NCI-H345 treated with DMSO at 0.1 percent for 48 hours (cell line): ENCODE data around the gene PTPRCAP.

ENCODE experiments used
- DNase-seq: peaks from one replicate; lab custom pipeline; 2025; ENCODE audit not compliant: unreplicated experiment; lab: John Stamatoyannopoulos, UW

PTPRCAP gene

DNA sequence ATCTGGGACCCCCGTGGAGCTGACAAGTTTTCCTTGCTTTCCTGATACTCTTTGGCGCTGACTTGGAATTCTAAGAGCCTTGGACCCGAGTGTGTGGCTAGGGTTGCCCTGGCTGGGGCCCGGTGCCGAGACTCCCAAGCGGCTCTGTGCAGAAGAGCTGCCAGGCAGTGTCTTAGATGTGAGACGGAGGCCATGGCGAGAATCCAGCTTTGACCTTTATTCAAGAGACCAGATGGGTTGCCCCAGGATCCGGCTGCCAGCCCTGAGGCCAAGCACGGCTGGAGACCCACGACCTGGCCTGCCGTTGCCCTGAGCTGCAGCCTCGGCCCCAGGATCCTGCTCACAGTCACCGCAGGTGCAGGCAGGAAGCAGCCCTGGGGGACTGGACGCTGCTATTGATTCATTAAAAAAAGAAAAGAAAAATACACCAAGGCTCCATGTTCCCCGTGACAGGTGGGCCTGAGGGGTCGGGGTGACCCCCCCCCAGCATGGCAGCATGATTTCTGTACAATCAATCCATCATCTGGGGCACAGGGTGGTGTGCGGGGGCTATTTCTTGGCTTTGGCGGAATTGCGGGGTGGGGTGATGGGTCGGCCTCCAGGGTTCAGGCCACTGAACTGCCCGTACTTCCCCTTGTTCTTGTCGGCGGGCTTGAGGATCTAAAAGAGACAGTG, 39.4 kb downstream of the PTPRCAP start:
- no peak for DNase-seq

DNA sequence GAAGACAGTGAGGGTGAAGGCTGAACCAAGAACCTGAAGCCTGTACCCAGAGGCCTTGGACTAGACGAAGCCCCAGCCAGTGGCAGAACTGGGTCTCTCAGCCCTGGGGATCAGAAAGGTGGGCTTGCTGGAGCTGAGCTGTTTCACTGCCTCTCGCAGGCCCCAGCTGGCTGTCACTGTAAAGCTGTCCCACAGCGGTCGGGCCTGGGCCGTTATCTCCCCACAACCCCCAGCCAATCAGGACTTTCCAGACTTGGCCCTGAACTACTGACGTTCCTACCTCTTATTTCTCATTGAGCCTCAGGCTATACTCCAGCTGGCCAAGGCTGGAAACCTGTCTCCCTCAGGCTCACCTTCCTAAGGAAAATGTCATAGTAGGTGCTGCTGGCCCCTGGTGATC, 39.9 kb downstream of the PTPRCAP start:
- no peak for DNase-seq

DNA sequence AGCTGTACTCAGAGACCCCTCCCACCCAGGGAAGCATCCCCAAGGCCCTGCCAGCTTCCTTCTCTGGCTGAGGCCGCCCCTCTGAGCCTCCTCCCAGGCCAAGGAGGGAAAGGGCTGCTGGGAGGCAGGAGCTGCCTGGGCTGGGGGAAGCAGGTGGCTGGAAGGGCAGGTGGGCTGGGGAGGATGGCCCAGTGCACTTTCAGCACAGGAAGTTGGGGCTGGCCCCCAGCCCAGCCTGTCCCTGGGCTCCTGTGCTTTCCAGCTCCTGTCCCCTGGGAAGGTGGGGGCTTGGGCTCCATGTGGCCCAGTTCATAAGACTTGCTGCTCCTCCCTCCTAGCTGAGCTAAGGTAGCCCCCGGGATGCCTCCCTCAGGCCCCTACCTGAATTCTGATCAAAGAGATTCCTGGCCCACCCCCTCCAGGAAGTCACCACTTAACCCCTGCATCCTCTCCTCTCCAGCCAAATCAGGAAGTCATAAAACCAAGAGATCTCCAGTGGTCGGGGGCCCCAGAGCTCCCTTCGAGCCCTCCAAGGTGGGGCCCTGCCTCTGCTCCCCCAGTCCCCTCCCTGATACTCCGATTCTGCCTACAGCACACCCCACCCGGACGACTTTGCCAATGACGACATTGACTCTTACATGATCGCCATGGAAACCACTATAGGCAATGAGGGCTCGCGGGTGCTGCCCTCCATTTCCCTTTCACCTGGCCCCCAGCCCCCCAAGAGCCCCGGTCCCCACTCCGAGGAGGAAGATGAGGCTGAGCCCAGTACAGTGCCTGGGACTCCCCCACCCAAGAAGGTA, 40.7 kb downstream of the PTPRCAP start:
- DNase-seq: no peak

DNA sequence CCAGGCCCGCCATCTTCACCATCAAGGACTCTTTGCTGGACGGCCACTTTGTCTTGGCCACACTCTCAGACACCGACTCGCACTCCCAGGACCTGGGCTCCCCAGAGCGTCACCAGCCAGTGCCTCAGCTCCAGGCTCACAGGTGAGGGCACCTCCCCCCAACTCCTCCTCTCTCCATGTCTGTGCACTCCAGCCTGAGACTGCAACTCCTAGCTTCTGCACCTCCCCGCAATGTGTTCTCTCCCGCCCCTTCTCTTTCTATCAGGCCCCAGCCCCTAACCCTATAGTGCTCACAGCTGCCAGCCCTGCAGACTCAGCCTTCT, 41.3 kb downstream of the PTPRCAP start:
- no peak for DNase-seq

DNA sequence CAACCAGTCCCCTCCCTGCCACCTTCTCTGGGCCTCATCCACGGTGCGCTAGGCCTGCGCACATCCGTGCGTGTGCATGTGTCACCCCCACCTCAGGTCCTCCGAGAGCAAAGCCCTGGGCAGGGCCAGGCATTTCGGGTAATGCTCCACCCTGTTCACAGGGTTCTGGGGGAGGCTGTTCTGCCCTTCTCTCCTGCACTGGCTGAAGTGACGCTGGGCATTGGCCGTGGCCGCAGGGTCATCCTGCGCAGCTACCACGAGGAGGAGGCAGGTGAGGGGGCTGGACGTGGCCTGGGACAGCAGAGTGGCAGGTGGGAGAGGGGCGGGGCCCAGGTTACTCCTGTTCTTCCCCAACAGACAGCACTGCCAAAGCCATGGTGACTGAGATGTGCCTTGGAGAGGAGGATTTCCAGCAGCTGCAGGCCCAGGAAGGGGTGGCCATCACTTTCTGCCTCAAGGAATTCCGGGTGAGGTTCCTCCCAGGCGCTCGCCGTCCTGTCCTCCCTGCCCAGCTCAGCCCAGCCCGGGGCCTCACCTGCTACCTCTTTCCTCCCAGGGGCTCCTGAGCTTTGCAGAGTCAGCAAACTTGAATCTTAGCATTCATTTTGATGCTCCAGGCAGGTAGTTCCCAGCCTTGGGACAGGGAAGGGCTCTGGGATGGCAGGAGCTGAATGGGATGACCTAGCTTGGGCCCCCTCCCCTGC, 41.8 kb downstream of the PTPRCAP start:
- no peak for DNase-seq

DNA sequence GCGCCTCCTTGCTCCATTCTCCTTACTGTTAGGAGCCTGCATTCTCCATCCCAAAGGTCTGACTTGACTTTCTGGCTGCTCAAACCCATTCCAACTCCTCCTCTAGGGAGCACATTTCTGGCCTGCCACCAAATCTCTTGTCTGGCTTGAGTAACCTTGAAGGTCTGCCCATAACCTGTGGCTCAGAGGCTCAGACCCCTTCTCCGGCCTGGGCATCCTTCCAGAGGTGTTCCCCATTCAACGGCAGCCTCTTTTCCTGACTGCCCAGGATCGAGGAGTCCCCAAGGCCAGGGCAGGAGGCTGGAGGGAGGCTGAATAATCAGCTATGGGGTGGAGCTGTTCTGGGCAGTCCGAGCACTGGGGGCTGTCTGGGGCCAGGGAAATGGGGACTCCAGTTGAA, 43.5 kb downstream of the PTPRCAP start:
- no peak for DNase-seq

DNA sequence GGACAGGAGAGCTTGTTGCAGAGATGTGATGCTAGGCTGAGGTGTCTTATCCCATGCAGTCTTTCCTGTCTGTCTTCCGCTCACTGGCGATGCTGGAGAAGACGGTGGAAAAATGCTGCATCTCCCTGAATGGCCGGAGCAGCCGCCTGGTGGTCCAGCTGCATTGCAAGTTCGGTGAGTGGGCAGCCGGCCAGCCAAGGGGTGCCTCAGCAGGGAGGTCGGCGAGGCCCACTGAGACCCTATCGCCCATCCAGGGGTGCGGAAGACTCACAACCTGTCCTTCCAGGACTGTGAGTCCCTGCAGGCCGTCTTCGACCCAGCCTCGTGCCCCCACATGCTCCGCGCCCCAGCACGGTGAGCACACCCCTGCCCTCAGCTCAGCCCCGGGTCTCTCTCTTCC, 44.0 kb downstream of the PTPRCAP start:
- DNase-seq: no peak

DNA sequence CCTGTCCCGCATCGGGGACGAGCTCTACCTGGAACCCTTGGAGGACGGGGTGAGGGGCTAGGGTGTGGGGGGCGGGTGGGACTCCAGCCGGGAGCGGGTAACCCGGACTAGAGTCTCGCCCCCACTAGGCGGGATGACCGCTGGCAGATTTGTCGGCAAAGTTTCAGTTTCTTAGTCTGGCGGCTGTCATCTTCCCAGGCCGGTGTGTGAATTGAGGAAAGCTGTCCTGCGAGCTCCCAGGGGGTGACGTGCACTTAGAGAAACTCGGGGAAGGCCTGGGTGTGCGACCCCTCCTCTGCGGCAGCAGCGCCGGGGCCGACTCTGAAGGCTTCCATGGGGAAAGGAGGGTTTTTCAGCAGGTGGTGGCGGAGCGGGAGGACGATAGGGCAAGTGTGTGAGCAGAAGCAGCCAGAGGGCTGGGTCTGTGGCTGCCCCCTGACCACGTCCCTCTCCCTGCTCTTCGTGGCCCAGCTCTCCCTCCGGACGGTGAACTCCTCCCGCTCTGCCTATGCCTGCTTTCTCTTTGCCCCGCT, 45.2 kb downstream of the PTPRCAP start:
- DNase-seq: no peak

DNA sequence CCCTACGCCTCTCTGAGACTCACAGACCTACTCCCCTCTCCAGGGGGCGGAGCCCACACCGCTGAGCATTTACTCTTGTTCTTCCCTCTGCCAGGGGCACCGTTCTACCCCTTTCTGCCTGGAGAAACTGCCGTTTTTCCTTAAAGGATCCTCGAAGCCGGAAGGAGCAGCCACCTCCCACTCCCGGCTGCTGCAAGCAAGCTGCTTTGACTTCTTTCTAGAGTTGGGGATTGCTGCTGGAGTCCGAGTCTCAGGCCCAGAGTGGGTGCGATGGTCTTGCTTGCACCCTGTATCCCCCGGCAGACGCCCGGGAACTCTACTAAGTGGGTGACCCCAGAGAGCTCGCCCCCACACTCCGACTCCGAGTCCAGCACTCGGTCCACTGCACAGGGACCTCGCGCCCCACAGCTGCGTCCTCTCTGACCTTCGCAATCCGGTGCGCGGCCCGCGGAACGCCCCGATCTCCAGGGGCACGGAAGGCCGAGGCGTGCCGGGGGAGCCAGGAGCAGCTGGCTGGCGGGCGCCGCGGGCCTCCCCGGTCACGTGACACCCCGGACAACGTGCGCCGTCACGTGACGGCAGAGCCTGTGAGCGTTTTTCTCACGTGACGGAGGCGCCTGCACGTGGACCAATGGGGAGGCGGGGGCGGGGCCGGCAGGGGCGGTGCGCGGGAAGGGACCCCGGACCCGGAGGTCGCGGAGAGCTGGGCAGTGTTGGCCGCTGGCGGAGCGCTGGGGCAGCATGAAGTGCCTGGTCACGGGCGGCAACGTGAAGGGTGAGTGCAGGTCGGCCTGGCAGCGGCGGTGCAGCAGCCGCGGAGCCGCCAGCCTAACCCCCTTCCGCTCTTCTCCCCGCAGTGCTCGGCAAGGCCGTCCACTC, 45.9 kb downstream of the PTPRCAP start, which contains the start of gene RAD9A:
Gene RAD9A, plus strand, starts transcription at position 683 of the 879 bp plus-strand sequence. Its CDS starts 59 bp downstream, at position 742.
- DNase-seq: peak; percentile 86

DNA sequence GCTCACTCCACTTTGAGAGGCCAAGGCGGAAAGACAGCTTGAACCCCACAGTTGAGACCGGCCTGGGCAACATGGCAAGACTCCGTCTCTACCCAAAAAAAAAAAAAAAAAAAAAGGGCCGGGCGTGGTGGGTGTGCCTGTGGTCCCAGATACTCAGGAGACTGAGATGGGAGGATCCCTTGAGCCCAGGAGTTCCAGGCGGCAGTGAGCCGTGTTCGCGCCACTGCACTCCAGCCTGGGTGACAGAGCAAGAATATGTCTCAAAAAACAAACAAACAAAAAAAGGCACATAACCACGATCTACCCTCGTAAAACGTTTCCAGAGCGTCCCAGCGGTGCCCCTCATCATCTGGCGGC, 46.6 kb downstream of the PTPRCAP start:
- DNase-seq: no peak

DNA sequence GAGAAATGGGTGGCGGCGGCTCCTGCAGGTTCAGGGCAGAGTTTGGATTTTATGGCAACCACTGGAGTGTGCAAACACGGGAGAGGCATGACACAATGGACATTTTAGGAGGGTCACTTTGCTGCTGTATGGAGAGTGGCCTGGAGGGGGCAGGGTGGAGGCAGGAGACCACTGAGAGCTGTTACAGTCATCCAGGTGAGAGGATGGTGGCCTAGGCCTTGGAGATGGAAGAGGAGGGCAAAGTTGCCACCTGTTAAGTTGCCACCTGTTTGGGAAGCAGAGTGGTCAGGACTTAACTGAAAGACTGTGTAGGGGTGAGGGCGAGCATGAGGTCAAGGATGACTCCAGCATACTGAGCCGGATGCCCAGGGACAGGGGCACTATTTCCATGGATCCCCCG, 48.0 kb downstream of the PTPRCAP start:
- DNase-seq: no peak

DNA sequence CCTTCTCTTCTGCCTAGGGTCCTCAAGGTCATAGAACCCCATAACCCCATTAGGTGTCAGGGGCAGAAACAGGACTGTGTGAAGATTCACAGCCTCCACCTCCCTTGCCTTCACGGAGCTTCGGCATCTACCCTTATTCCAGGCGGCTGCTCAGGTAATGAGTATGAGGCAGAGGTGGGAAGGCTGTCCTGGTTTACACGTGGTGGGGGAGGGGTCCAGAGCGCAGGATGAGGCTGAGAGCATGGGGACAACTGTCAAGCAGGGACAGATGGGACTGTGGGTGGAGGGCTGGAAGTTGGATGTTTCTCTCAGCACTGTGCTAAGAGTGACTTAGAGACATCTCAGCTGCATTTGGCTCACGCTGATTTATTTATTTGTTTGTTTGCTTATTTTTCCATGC, 50.0 kb downstream of the PTPRCAP start:
- DNase-seq: no peak

DNA sequence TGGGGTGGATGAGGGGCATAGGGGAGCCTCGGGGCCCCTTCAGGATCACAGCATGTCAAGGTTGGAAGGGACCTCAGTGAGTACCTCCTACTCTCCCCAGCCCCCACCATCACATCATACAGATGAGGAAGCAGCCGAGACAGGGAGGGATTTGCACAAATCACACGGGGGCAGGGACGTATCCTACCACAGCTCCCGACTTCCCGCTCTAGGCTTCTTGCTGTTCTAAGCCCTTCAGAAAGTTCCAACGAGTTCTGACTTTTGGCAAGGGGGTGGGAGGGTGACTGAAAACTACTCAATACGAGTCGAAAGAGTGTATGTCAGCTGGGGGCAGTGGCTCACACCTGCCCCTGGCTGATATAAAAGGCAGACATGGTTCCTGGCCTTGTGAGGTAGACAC, 50.4 kb downstream of the PTPRCAP start:
- no peak for DNase-seq
